ENCODE data around the gene NRCAM.
"Not testable (repeated sequence)": the region's sequence is repeated elsewhere in the genome, so short reads cannot be mapped to it uniquely, and the experiment has no call there.

The NRCAM gene

DNA sequence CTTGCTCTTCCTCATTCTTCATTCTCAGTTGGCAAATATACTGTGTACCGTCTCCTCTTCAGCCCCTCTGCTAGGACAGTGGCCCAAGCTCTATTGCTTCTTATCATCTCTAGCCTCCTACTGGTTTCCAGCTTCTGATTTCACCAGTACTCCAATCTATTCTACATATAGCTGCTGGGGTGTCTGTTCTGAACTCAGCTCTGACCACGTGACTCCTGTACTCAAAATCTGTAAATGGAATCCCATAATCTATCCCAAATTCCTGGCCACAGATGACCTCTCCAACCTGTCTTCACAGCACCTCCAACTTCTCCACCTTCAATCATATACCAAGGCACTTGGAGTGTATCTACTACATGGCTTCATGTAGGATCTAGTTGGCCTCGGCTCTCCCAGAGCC lies 152.9 kb downstream of the NRCAM start:
- no peak for DNase-seq

DNA sequence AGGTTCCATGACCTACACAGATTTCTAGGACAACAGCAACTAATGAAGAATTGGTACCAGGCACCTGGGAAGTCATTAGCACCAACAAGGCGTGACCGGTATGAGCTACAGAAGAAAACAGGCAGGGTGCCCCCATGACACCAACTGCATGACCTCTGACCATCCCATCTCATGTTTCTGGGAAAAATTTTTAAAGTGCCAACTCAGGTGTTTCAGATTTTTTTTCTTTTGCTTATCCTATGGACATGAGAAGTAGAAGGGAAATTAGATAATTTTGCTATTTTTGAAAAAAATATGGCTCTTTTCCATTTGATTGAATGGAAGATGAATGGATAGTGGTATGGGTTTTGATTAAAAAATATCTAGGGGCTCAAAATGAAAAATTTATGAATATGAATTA lies 154.8 kb downstream of the NRCAM start:
- no peak for DNase-seq

DNA sequence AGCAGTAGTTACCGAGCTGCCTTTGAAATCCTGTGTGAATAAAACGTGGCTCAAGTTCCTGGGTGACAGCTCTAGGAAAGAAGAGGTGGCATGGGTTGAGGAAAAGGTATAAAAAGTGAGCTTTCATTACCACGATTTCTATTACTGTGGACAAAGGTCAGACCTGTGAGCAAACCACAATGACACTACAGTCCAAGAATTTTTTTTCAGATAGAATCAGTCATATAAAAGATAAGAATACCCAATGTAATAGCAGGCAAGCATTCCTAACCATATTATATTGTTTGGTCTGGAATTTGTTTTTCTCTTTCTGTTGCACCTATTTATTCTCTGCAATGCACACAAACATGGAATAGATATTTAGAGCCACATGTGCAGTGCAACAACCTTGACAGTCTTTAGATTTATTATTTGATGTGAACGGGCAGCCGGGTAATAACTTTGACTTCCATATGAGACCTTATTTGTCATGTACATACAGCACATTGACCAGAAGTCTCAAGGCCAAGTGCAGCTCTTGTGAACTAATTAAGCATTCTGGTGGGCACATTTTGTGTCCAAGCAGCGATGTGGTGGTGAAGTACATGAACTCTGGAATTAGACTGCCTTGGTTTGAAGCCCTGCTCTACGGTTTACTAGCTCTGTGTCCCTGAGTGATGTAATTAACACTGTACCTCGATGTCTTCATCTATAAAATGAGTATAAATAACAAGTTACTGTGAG lies 156.8 kb downstream of the NRCAM start:
- no peak for DNase-seq

DNA sequence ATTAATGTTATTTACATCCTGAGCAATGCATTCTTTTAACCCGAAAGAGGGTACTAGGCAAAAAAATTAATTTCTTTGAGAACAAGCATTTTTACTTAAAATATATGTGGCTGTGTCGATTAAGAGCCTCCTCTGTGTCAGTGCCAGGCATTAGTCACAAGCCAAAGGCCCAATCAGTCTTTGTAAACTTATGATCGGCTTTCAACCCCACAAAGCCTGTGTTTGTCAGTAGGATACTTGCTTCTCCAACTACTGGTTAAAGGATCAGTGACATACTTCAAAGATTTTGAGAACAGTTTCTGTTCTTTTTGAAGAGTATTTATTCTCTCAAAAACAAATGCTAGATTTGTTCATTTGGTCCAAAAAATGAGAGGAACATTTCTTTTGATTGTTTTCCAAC lies 159.3 kb downstream of the NRCAM start:
- DNase-seq = no peak

DNA sequence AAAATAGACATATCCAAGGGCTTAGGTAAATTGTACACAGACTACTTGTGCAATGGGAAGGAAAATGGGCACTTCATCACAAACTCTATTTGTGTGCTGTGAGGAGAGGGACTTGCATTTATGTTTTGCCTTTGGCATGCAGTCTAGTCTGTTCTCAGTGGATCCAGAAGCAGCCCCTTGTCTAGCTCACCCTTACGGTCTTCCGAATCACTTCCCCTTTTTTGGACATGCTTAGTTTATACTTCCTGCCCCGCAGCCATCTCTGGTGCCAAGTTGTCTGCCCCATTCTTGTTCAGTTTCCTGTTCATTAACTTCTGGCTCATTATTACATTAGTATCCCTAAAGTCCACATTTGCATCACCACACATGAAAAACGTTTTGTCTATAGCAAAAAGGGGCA lies 161.6 kb downstream of the NRCAM start:
- no peak for DNase-seq

DNA sequence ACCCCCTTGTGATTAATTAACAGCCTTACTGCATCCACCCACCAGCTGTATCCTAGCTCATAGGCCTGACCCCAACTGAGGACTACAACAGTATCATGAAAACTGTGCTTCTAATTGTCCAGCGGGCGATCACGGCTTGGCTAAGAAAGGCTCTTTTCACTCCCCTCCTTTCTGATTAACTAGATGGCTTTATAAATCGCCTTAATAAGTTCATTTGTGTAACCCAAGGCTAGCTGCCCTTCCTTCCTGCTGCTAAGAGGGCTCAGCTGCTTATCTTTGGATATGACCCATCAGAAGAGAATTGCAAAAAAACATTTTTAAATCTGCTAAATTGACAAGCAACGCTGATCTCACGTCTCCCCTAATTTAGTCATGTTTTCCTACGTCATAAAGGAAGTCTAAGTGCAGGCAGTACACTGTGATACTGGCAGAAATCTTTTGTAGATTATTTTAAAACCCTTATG lies 163.1 kb downstream of the NRCAM start:
- DNase-seq = no peak

DNA sequence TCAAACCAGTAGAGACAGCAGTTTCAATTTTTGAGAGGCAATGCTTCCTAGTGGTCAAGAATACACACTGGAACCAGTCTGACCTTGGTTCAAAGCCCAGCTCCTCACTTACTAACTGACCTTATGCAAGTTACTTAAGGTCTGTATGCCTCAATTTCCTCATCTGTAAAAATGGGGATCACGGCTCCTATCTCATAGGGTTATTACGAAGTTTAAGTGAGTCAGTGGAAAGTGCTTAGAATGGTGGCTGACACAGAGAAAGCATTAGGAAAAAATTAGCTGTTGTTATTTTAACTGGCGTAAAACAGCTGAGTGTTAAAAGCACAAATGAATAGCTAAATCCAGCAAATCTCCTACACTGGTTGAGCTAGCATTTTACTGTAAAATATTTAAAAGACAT lies 163.7 kb downstream of the NRCAM start:
- no peak for DNase-seq

DNA sequence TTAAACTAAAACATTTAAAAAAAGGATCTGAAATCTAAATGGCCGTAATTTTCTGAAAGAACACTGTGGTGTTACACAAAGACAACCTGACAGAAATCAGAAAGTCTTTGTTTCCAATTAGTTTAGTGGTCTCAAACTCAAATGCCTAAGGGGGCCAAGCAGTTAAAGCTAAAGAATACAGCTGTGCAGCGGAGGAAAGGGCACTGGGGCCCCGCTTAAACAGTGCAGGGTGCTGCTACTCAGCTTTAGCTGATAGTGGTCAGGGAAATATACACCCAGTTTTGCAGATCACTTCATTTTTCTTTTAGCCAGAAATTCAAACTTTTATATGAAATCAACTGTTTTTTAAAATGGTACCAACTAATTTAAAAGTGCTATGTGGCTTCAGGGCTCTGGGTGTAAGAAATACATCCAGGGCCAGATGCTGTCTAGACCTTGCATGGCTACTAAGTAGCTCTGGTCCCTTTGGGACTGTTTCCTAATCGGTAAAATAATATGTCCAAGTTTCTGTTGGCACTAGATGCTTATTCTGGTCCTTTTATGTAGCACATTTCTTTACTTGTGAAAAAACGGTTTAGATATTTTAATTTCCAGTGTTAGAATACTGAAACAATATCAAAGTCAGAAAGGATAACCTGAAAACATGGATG lies 164.3 kb downstream of the NRCAM start:
- no peak for DNase-seq

GRCh38 chr7:108291152-108291508 lies 165.1 kb downstream of the NRCAM start:
- no peak for DNase-seq

DNA sequence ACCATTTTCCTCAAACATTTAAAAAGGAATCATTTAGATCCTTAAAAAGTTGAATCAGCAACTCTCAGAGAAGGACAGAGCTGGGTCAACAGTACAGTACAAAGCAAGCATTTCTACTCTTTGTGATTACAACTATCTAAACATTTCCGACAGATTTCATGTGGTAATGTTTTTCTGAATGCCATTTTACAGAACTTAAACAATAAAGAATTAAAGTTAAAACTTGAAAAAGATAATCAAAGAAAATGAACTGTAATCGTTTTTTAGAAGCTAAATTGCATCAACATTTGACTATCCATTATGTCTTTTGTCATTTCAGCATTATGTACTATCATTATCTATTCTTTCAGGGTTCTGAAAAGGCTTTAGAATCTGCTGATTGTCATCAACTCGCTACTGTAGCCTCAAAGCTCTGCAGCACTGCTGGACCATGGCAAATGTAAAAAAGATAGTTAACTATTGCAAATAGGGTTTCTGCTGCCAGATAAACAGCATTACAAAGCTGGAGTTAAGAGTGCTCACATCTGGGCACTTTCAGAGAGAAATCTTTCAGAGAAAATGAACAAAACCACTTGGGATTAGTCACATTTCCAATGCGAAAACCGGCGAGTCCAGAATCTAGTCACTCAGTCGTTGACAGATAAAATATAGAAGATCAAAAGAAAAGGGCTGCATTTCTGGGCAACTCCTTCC lies 165.6 kb downstream of the NRCAM start:
- DNase-seq = no peak

- DNase-seq = no peak
Measured at GRCh38 chr7:108289852-108290251, 166.4 kb downstream of the NRCAM start.

- DNase-seq = no peak
Measured at GRCh38 chr7:108287857-108288256, 168.4 kb downstream of the NRCAM start.

DNA sequence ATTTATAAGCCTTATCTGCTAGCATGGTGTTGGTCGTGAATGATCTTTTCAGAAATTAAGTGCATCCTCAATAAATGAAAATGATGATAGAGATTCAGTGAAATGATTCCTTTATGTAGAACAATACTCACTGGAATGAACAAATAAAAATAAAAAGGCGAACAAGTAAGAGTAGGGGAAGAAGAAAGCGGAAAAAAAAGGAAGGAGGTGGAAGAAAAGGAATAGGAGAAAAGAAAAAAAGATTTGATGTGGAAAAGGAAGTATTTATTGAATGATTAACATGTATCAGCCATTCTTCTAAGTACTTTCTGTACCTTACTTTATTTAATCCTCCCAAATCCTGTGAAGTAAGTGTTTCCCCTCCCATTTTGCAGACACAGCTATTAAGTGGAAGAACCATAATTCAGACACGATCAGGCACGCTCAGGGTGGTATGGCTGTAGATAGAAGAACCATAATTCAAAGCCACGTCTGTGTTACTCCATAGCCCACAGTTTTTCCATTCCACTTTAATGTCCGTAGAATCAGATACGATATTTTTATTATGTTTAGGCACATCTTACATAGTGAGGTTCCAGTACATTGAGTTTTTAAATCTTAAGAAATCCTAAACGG lies 169.8 kb downstream of the NRCAM start:
- no peak for DNase-seq

DNA sequence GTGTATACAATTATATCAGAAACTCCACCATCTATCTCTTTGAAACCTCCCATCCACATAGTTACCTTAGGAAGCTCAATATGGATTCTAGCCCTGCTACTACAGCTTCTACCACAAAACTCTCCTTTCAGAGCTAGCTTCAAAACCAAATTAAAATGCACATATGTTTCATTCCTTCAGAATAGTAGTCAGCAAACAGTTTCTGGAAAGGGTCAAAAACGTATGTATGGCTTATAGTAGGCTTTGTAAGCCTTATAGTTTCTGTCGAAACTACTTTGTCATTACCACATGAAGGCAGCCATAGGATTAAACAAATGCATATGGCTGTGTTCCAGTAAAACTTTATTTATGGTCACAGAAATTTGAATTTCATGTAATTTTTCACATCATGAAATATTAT lies 170.5 kb downstream of the NRCAM start:
- DNase-seq = no peak

DNA sequence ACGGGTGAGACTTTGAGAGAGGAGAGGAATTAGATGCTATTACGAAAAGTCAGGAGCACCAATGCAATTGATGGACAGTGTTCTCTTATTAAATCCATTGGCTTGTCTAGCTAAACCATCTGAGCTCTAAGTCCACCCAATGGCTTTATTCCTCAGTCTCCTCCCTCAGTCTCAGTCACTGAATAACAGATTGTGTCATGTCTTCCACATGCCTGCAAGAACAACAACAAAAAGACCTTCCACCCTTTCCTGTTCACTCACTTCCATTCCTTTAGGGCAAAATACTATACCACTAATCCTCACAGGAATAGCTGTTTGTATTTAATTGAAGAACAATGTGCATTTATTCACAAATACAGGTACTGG lies 171.2 kb downstream of the NRCAM start:
- DNase-seq = no peak

- no peak for DNase-seq
Measured at GRCh38 chr7:108284349-108285002, 171.8 kb downstream of the NRCAM start.

DNA sequence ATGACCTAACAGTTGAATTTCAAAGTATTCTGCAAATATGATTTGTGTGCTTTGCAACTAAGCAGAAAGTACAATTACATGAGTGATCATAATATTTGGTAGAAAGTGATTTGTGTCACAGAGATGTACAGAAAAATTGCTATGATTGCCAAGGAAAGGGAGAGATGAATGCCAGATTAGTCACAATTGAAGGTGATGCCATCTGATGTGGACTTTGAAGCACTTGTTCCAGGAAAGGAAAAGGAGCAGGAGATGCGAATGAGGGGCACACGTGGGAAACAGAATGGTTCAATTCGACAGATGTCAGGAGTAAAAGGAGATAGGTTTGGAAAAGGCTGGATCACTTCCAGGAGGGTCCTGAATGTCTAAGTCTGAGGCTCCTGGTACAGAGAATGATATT lies 173.0 kb downstream of the NRCAM start:
- DNase-seq = no peak

DNA sequence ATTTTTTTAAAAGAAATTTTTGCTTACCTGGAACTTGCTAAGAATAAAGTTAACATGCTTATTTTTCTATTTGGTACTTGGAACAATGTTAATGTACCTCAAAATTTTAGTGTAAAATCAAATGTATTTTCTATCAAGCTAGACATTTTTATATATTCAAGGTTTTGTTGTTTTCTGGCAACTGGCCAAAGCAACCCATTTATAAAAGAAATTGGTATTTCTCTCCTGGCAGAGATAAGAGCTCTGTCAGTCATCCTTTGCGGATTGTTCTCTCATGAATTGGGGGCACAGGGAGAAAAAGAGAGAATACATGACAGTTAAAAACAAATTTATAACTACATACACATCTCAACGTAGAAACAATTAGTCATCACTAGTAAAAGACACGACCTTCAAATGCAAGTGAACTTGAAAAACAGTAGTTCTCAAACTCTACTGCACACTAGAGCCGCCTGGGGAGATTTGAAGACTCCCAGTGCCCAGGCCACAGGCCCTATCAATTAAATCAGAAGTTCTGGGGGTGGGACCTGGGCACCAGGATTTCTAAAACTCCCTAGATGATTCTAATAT lies 173.7 kb downstream of the NRCAM start:
- DNase-seq = no peak

- no peak for DNase-seq
Measured at GRCh38 chr7:108280136-108280535, 176.1 kb downstream of the NRCAM start.

- no peak for DNase-seq
Measured at GRCh38 chr7:108278776-108279175, 177.5 kb downstream of the NRCAM start.

DNA sequence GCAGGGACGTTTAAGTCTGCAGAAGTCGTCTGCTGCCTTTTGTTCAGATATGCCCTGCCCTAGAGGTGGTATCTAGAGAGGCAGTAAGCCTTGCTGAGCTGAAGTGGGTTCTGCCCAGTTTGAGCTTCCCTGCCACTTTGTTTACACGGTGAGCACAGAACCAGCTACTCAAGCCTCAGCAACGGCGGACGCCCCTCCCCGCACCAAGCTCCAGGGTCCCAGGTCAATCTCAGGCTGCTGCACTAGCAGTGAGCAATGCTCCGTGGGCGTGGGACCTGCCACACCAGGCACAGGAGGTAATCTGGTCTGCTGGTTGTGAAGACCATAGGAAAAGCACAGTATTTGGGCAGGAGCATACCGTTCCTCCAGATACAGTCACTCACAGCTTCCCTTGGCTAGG lies 178.0 kb downstream of the NRCAM start:
- DNase-seq = no peak

DNA sequence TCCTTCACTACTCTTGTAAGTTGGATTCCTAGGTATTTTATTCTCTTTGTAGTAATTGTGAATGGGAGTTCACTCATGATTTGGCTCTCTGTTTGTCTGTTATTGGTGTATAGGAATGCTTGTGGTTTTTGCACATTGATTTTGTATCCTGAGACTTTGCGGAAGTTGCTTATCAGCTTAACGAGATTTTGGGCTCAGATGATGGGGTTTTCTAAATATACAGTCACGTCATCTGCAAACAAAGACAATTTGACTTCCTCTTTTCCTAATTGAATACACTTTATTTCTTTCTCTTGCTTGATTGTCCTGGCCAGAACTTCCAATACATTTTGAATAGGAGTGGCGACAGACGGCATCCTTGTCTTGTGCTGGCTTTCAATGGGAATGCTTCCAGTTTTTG lies 181.8 kb downstream of the NRCAM start:
- DNase-seq = not testable (repeated sequence)

GRCh38 chr7:108272891-108273290 lies 183.3 kb downstream of the NRCAM start:
- not testable (repeated sequence) for DNase-seq

All from CD4-positive, alpha-beta T cell treated with Interleukin-6 for 4 hours (primary cell).